Naive thymus-derived CD4-positive, alpha-beta T cell (primary cell): ENCODE results near the gene LNX1. TPM values are rescaled to one million over a fixed set of nuclear protein-coding genes. Genes with fewer than 3 reads are reported as not detected.

Experiments used
- ATAC-seq: fragments of 150-1000 bp; cut with Tn5 transposase; 2 replicates; pipeline ENCODE4 v1.10.0; 2021; ENCODE audit warnings: mild to moderate bottlenecking, moderate library complexity
- CTCF ChIA-PET: fragments of 350-600 bp; sonication (Branson Sonifier 250); formaldehyde crosslinking; loops from one replicate; lab custom pipeline; 2021; ENCODE audit warnings: antibody characterized with exemption; lab: Charles Lee
- POLR2A ChIA-PET: fragments of 350-600 bp; sonication (Branson Sonifier 250); formaldehyde crosslinking; loops from one replicate; lab custom pipeline; 2021; ENCODE audit warnings: antibody characterized with exemption, inconsistent platforms; lab: Charles Lee
- DNase-seq, 9 donors: peaks; one replicate each; pipeline versions ENCODE4 v3.0.0 to v3.0.0-alpha.2; 2020 to 2022; ENCODE audit warnings: mixed read lengths in 1 of 9
- H3K27ac ChIP-seq: one replicate; pipeline ENCODE4 v1.7.0; 2013; ENCODE audit warnings: mild to moderate bottlenecking, low read depth, low read length, moderate library complexity
- H3K27me3 ChIP-seq, 2 donors: one replicate each; pipeline ENCODE4 v1.7.0; 2013; ENCODE audit warnings: low read length in 2 of 2, mild to moderate bottlenecking in 2 of 2, moderate library complexity in 2 of 2; ENCODE audit not compliant: control insufficient read depth in 2 of 2, insufficient read depth in 2 of 2
- H3K36me3 ChIP-seq, 3 experiments: 1 replicate in 2 of 3; 2 replicates in 1 of 3; pipeline ENCODE4 v1.7.0; 2013; ENCODE audit warnings: low read length in 3 of 3, mild to moderate bottlenecking in 3 of 3, moderate library complexity in 1 of 3; ENCODE audit not compliant: insufficient read depth in 3 of 3, control insufficient read depth in 2 of 3
- H3K4me1 ChIP-seq, 2 donors: one replicate each; pipeline ENCODE4 v1.7.0; 2013; ENCODE audit warnings: low read length in 2 of 2, mild to moderate bottlenecking in 2 of 2, moderate library complexity in 1 of 2; ENCODE audit not compliant: control insufficient read depth in 2 of 2, insufficient read depth in 2 of 2
- H3K4me3 ChIP-seq: 2 replicates; pipeline ENCODE4 v1.7.0; 2013; ENCODE audit warnings: mild to moderate bottlenecking, low read length
- H3K9me3 ChIP-seq, 3 experiments: 1 replicate in 2 of 3; 2 replicates in 1 of 3; pipeline ENCODE4 v1.7.0; 2013; ENCODE audit warnings: low read length in 3 of 3; ENCODE audit not compliant: control insufficient read depth in 2 of 3
- H3K27ac Mint-ChIP-seq, 9 donors: one replicate each; pipeline ENCODE4 v1.8.0; 2020 to 2022; ENCODE audit warnings: mixed read lengths in 9 of 9, mild to moderate bottlenecking in 8 of 9, moderate library complexity in 5 of 9, inconsistent platforms in 2 of 9
- H3K27me3 Mint-ChIP-seq, 5 donors: one replicate each; pipeline ENCODE4 v1.8.0; 2021 to 2022; ENCODE audit warnings: mixed read lengths in 5 of 5, mild to moderate bottlenecking in 1 of 5
- H3K36me3 Mint-ChIP-seq, 5 donors: one replicate each; pipeline ENCODE4 v1.8.0; 2020 to 2022; ENCODE audit warnings: mixed read lengths in 5 of 5, mild to moderate bottlenecking in 3 of 5, inconsistent platforms in 1 of 5
- H3K4me1 Mint-ChIP-seq, 7 donors: one replicate each; pipeline ENCODE4 v1.8.0; 2020 to 2022; ENCODE audit warnings: mixed read lengths in 7 of 7, mild to moderate bottlenecking in 3 of 7, inconsistent platforms in 1 of 7
- H3K4me3 Mint-ChIP-seq, 10 donors: one replicate each; pipeline ENCODE4 v1.8.0; 2020 to 2022; ENCODE audit warnings: mild to moderate bottlenecking in 10 of 10, mixed read lengths in 10 of 10, moderate library complexity in 6 of 10, inconsistent platforms in 2 of 10
- H3K9me3 Mint-ChIP-seq, 11 donors: one replicate each; pipeline ENCODE4 v1.8.0; 2020 to 2022; ENCODE audit warnings: mixed read lengths in 11 of 11, mild to moderate bottlenecking in 4 of 11, inconsistent platforms in 1 of 11, moderate library complexity in 1 of 11
- intact Hi-C, 2 donors: fragments of 100-400 bp; cut with micrococcal nuclease; formaldehyde crosslinking; loops; one replicate each; pipeline ENCODE4 v1.15.1; 2023
- polyA plus RNA-seq, 2 donors: library from polyadenylated mRNA; unstranded; fragments of 300-500 nt; fragmentation: Illumina TruSeq; gene quantifications; one replicate each; pipeline ENCODE4 v1.2.3, GENCODE V29; 2021
- total RNA-seq, 6 experiments: library from RNA in 5 of 6; stranded (reverse) in 5 of 6; gene quantifications; 1 replicate in 5 of 6; 2 replicates in 1 of 6; pipeline ENCODE4 v1.2.3 and lab custom pipeline; 2021 to 2026

LNX1 gene
- total and polyA plus RNA-seq, 7 experiments from 2014 or later, result 0.09 to 0.48 TPM; not detected in 5

GRCh38 chr4:53587135-53587534 is 4.2 kb downstream of the LNX1 start:
- no peak overlapping the region for H3K4me3 ChIP-seq
- Mint-ChIP-seq H3K4me3 (no peak overlapping the region), H3K4me1 (peaks cover 0 to 13% (median 7%) of the 10 kb centered on the region in 7 donors), H3K36me3 (no peaks in the 10 kb centered on the region), H3K9me3 (peaks cover 0 to 2% (median 0%) of the 10 kb centered on the region in 11 donors), H3K27ac (no peak overlapping the region), H3K27me3 (peaks cover 25 to 51% (median 35%) of the 10 kb centered on the region in 5 donors)
- CTCF ChIA-PET, result no interaction called here
- H3K36me3 ChIP-seq, result no peaks in the 10 kb centered on the region
- POLR2A ChIA-PET, result no interaction called here
- H3K4me1 ChIP-seq, result no peaks in the 10 kb centered on the region
- H3K9me3 ChIP-seq, result no peaks in the 10 kb centered on the region
- peaks cover 0 to 7% of the 10 kb centered on the region in 2 donors for H3K27me3 ChIP-seq
- intact Hi-C loops, result no loop called here
- no peak for ATAC-seq
- no peak for DNase-seq
- no peak overlapping the region for H3K27ac ChIP-seq

GRCh38 chr4:53586121-53586816 is 5.0 kb downstream of the LNX1 start:
- Mint-ChIP-seq H3K36me3 (no peaks in the 10 kb centered on the region), H3K27me3 (peaks cover 16 to 42% (median 27%) of the 10 kb centered on the region in 5 donors), H3K4me1 (peaks cover 0 to 4% (median 0%) of the 10 kb centered on the region in 7 donors), H3K27ac (no peak overlapping the region), H3K4me3 (no peak overlapping the region), H3K9me3 (peaks cover 0 to 2% (median 0%) of the 10 kb centered on the region in 11 donors)
- ChIA-PET POLR2A (no interaction called here), CTCF (no interaction called here)
- Histone ChIP-seq H3K36me3 (no peaks in the 10 kb centered on the region), H3K4me3 (no peak overlapping the region), H3K27me3 (peaks cover 0 to 5% of the 10 kb centered on the region in 2 donors), H3K27ac (no peak overlapping the region), H3K4me1 (no peaks in the 10 kb centered on the region), H3K9me3 (no peaks in the 10 kb centered on the region)
- intact Hi-C loops, result no loop called here
- no peak for DNase-seq
- no peak for ATAC-seq

GRCh38 chr4:53584658-53585057 is 6.6 kb downstream of the LNX1 start:
- no peak overlapping the region for H3K27ac ChIP-seq
- H3K4me3 ChIP-seq, result no peak overlapping the region
- H3K4me1 Mint-ChIP-seq, result no peaks in the 10 kb centered on the region
- no peak overlapping the region for H3K4me3 Mint-ChIP-seq
- ATAC-seq (no peak), DNase-seq (no peak)
- POLR2A ChIA-PET, result no interaction called here
- H3K27ac Mint-ChIP-seq, result no peak overlapping the region
- peaks cover 2 to 36% (median 10%) of the 10 kb centered on the region in 5 donors for H3K27me3 Mint-ChIP-seq
- peaks cover 0 to 2% (median 0%) of the 10 kb centered on the region in 11 donors for H3K9me3 Mint-ChIP-seq
- no peaks in the 10 kb centered on the region for H3K36me3 ChIP-seq
- no peaks in the 10 kb centered on the region for H3K9me3 ChIP-seq
- CTCF ChIA-PET, result no interaction called here
- no peaks in the 10 kb centered on the region for H3K4me1 ChIP-seq
- no peaks in the 10 kb centered on the region for H3K36me3 Mint-ChIP-seq
- intact Hi-C loops, result no loop called here
- no peaks in the 10 kb centered on the region for H3K27me3 ChIP-seq

GRCh38 chr4:53583513-53583912 is 7.8 kb downstream of the LNX1 start:
- POLR2A ChIA-PET, result no interaction called here
- Mint-ChIP-seq H3K4me1 (no peaks in the 10 kb centered on the region), H3K9me3 (peaks cover 0 to 2% (median 0%) of the 10 kb centered on the region in 11 donors), H3K27me3 (peaks cover 2 to 24% (median 6%) of the 10 kb centered on the region in 5 donors), H3K27ac (no peak overlapping the region), H3K4me3 (no peak overlapping the region), H3K36me3 (no peaks in the 10 kb centered on the region)
- Histone ChIP-seq H3K9me3 (no peaks in the 10 kb centered on the region), H3K27me3 (peaks cover 0 to 3% of the 10 kb centered on the region in 2 donors), H3K4me3 (no peak overlapping the region), H3K36me3 (no peaks in the 10 kb centered on the region), H3K27ac (no peak overlapping the region), H3K4me1 (no peaks in the 10 kb centered on the region)
- DNase-seq (no peak), ATAC-seq (no peak)
- intact Hi-C loops, result no loop called here
- CTCF ChIA-PET, result no interaction called here

GRCh38 chr4:53582194-53582593 is 9.1 kb downstream of the LNX1 start:
- CTCF ChIA-PET, result no interaction called here
- peaks cover 0 to 4% of the 10 kb centered on the region in 2 donors for H3K27me3 ChIP-seq
- no peak for DNase-seq
- no peak overlapping the region for H3K27ac Mint-ChIP-seq
- H3K4me1 Mint-ChIP-seq, result no peaks in the 10 kb centered on the region
- H3K4me3 Mint-ChIP-seq, result no peak overlapping the region
- H3K4me3 ChIP-seq, result no peak overlapping the region
- no peak overlapping the region for H3K27ac ChIP-seq
- POLR2A ChIA-PET, result no interaction called here
- no peaks in the 10 kb centered on the region for H3K4me1 ChIP-seq
- intact Hi-C loops, result no loop called here
- peaks cover 2 to 19% (median 6%) of the 10 kb centered on the region in 5 donors for H3K27me3 Mint-ChIP-seq
- H3K36me3 ChIP-seq, result no peaks in the 10 kb centered on the region
- no peaks in the 10 kb centered on the region for H3K36me3 Mint-ChIP-seq
- H3K9me3 ChIP-seq, result no peaks in the 10 kb centered on the region
- ATAC-seq, result no peak
- peaks cover 0 to 2% (median 0%) of the 10 kb centered on the region in 11 donors for H3K9me3 Mint-ChIP-seq

GRCh38 chr4:53580274-53580673 is 11.0 kb downstream of the LNX1 start:
- H3K4me1 ChIP-seq, result no peaks in the 10 kb centered on the region
- peaks cover 0 to 4% of the 10 kb centered on the region in 2 donors for H3K27me3 ChIP-seq
- Mint-ChIP-seq H3K9me3 (peaks cover 0 to 2% (median 0%) of the 10 kb centered on the region in 11 donors), H3K4me1 (no peaks in the 10 kb centered on the region), H3K27me3 (peaks cover 0 to 12% (median 4%) of the 10 kb centered on the region in 5 donors), H3K4me3 (no peak overlapping the region), H3K27ac (no peak overlapping the region), H3K36me3 (no peaks in the 10 kb centered on the region)
- ChIA-PET POLR2A (no interaction called here), CTCF (no interaction called here)
- DNase-seq (no peak), ATAC-seq (no peak)
- intact Hi-C loops, result no loop called here
- H3K4me3 ChIP-seq, result no peak overlapping the region
- no peaks in the 10 kb centered on the region for H3K36me3 ChIP-seq
- no peaks in the 10 kb centered on the region for H3K9me3 ChIP-seq
- H3K27ac ChIP-seq, result no peak overlapping the region

- CTCF ChIA-PET, result no interaction called here
- peaks cover 0 to 2% (median 0%) of the 10 kb centered on the region in 11 donors for H3K9me3 Mint-ChIP-seq
- no peaks in the 10 kb centered on the region for H3K4me1 Mint-ChIP-seq
- Histone ChIP-seq H3K4me1 (no peaks in the 10 kb centered on the region), H3K9me3 (no peaks in the 10 kb centered on the region), H3K4me3 (no peak overlapping the region), H3K27ac (no peak overlapping the region), H3K36me3 (no peaks in the 10 kb centered on the region), H3K27me3 (peaks cover 0 to 4% of the 10 kb centered on the region in 2 donors)
- ATAC-seq (no peak), DNase-seq (no peak)
- no peaks in the 10 kb centered on the region for H3K36me3 Mint-ChIP-seq
- H3K4me3 Mint-ChIP-seq, result no peak overlapping the region
- H3K27ac Mint-ChIP-seq, result no peak overlapping the region
- POLR2A ChIA-PET, result no interaction called here
- intact Hi-C loops, result no loop called here
- H3K27me3 Mint-ChIP-seq, result peaks cover 0 to 10% (median 0%) of the 10 kb centered on the region in 5 donors
Measured at GRCh38 chr4:53579826-53580225, 11.5 kb downstream of the LNX1 start.
